GM23248 (cell line): Measurements from ENCODE around the gene BCKDK. TPM values are rescaled to one million over a fixed set of nuclear protein-coding genes. Genes with fewer than 3 reads are reported as not detected.

ENCODE experiments used
- DNase-seq: peaks from one replicate; pipeline ENCODE4 v3.0.0-alpha.2; 2015
- H2AFZ ChIP-seq: fragments of 200-600 bp; sonication (generic); 2 replicates; pipeline ENCODE4 v1.6.1; 2016; ENCODE audit warnings: antibody characterized with exemption
- H3F3A ChIP-seq: fragments of 200-600 bp; sonication (generic); 2 replicates; pipeline ENCODE4 v1.6.1; 2016; ENCODE audit warnings: mild to moderate bottlenecking, antibody characterized with exemption, mixed run types; ENCODE audit not compliant: insufficient read depth
- H3K27ac ChIP-seq: fragments of 200-600 bp; sonication (generic); 2 replicates; pipeline ENCODE4 v1.5.1; 2016; ENCODE audit warnings: mild to moderate bottlenecking
- H3K27me3 ChIP-seq: fragments of 200-600 bp; sonication (generic); replicated peaks from 2 replicates; pipeline ENCODE4 v1.6.1; 2016; ENCODE audit warnings: mild to moderate bottlenecking; ENCODE audit not compliant: insufficient read depth
- H3K36me3 ChIP-seq: fragments of 200-600 bp; sonication (generic); 2 replicates; pipeline ENCODE4 v1.6.1; 2016; ENCODE audit warnings: low read depth, mild to moderate bottlenecking
- H3K4me1 ChIP-seq: fragments of 200-600 bp; sonication (generic); 2 replicates; pipeline ENCODE4 v1.6.1; 2016; ENCODE audit warnings: mild to moderate bottlenecking; ENCODE audit not compliant: insufficient read depth
- H3K4me2 ChIP-seq: fragments of 200-600 bp; sonication (generic); one replicate; pipeline ENCODE4 v1.6.1; 2016; ENCODE audit warnings: mild to moderate bottlenecking; ENCODE audit not compliant: unreplicated experiment
- H3K4me3 ChIP-seq: fragments of 200-600 bp; sonication (generic); 2 replicates; pipeline ENCODE4 v1.5.1; 2016; ENCODE audit warnings: mild to moderate bottlenecking
- H3K79me2 ChIP-seq: fragments of 200-600 bp; sonication (generic); 2 replicates; pipeline ENCODE4 v1.6.1; 2016; ENCODE audit warnings: mild to moderate bottlenecking; ENCODE audit not compliant: insufficient read depth
- H3K9ac ChIP-seq: fragments of 200-600 bp; sonication (generic); 2 replicates; pipeline ENCODE4 v1.6.1; 2016; ENCODE audit warnings: mild to moderate bottlenecking
- H3K9me2 ChIP-seq: fragments of 200-600 bp; sonication (generic); 2 replicates; pipeline ENCODE4 v1.6.1; 2016; ENCODE audit warnings: mixed run types, mild to moderate bottlenecking, moderate library complexity; ENCODE audit not compliant: insufficient read depth
- H3K9me3 ChIP-seq: fragments of 200-600 bp; sonication (generic); one replicate; pipeline ENCODE4 v1.6.1; 2017; ENCODE audit warnings: low read depth
- H4K20me1 ChIP-seq: fragments of 200-600 bp; sonication (generic); 2 replicates; pipeline ENCODE4 v1.6.0; 2016; ENCODE audit not compliant: insufficient read depth
- EZH2 ChIP-seq: fragments of 200-600 bp; sonication (generic); IDR thresholded peaks from 2 replicates; pipeline ENCODE4 v1.6.1; 2018; ENCODE audit warnings: antibody characterized with exemption, mild to moderate bottlenecking; ENCODE audit not compliant: insufficient read depth, poor library complexity, severe bottlenecking
- EZH2phosphoT487 ChIP-seq: fragments of 200-600 bp; sonication (generic); IDR thresholded peaks from 2 replicates; pipeline ENCODE4 v1.6.1; 2018; ENCODE audit warnings: antibody characterized with exemption, moderate library complexity, mild to moderate bottlenecking, low read depth; ENCODE audit not compliant: insufficient read depth
- WGBS, 2 experiments: methylation state at CpG; one replicate each; pipeline ENCODE4 v1.1.6; 2015 to 2017; ENCODE audit warnings: low lambda C conversion rate in 2 of 2, low coverage in 1 of 2; ENCODE audit errors: missing lambda C conversion rate in 2 of 2; 5-methylcytosine and 5-hydroxymethylcytosine counted together
- in situ Hi-C: fragments of 300-500 bp; cut with MboI; formaldehyde crosslinking; loops from 2 replicates; pipeline ENCODE4 v1.15.0; 2020
- polyA plus RNA-seq: library from polyadenylated mRNA; unstranded; fragments of >200 nt; fragmentation: Nextera tagmentation; extraction: Ambion mirVana; gene quantifications from 2 replicates; pipeline ENCODE4 v1.2.1, GENCODE V29; 2016
- total RNA-seq: library from RNA; depleted of rRNA; stranded (reverse); fragments of >200 nt; shearing (Covaris generic); gene quantifications from 2 replicates; pipeline ENCODE4 v1.2.3, GENCODE V29; 2014

The BCKDK gene
- total and polyA plus RNA-seq, 2 experiments from 2014 or later, result 71.4 to 108 TPM

GRCh38 chr16:31082368-31083045 lies 25.7 kb upstream of the BCKDK start:
- 78 to 79% methylated on average over 10 to 14 of the region's 14 CpGs for WGBS, 2 experiments
- H3K79me2 ChIP-seq, result peaks cover 54% of the 10 kb centered on the region
- in situ Hi-C loops, result no loop called here

GRCh38 chr16:31083081-31083480 lies 25.1 kb upstream of the BCKDK start:
- H2AFZ ChIP-seq, result no peak overlapping the region
- H3K4me2 ChIP-seq, result no peak overlapping the region
- WGBS, 2 experiments, result 64 to 69% methylated on average over 9 of the region's 9 CpGs
- in situ Hi-C loops, result no loop called here
- H3F3A ChIP-seq, result no peaks in the 10 kb centered on the region
- H3K9ac ChIP-seq, result no peak overlapping the region
- H3K27me3 ChIP-seq, result no peaks in the 10 kb centered on the region
- no peak overlapping the region for H3K27ac ChIP-seq
- H3K4me1 ChIP-seq, result no peaks in the 10 kb centered on the region
- H3K79me2 ChIP-seq, result peaks cover 54% of the 10 kb centered on the region
- TF ChIP-seq EZH2 (no peak), EZH2phosphoT487 (no peak)
- no peak overlapping the region for H3K4me3 ChIP-seq
- H4K20me1 ChIP-seq, result no peaks in the 10 kb centered on the region
- no peaks in the 10 kb centered on the region for H3K9me3 ChIP-seq
- H3K9me2 ChIP-seq, result no peaks in the 10 kb centered on the region
- DNase-seq, result no peak
- no peaks in the 10 kb centered on the region for H3K36me3 ChIP-seq

More at GRCh38 chr16:31082368-31083045, 25.7 kb upstream of the BCKDK start:
- Histone ChIP-seq H3K9ac (no peak overlapping the region), H3K9me2 (no peaks in the 10 kb centered on the region), H3K4me2 (no peak overlapping the region), H3K4me1 (no peaks in the 10 kb centered on the region), H3K9me3 (no peaks in the 10 kb centered on the region), H4K20me1 (no peaks in the 10 kb centered on the region), H3K4me3 (no peak overlapping the region), H3K27ac (no peak overlapping the region), H2AFZ (no peak overlapping the region), H3F3A (no peaks in the 10 kb centered on the region), H3K27me3 (no peaks in the 10 kb centered on the region), H3K36me3 (no peaks in the 10 kb centered on the region; the same call in 1 of the 2 replicates)
- DNase-seq, result no peak
- TF ChIP-seq EZH2, result no peak
- TF ChIP-seq EZH2phosphoT487, result no peak

- in situ Hi-C loops, result no loop called here
- WGBS, 2 experiments, result 59 to 61% methylated on average over 5 of the region's 5 CpGs
- H3K4me3 ChIP-seq, result no peak overlapping the region
- no peaks in the 10 kb centered on the region for H3K9me3 ChIP-seq
- no peaks in the 10 kb centered on the region for H3K36me3 ChIP-seq
- DNase-seq, result no peak
- H3K27me3 ChIP-seq, result no peaks in the 10 kb centered on the region
- no peak overlapping the region for H3K27ac ChIP-seq
- H3K4me1 ChIP-seq, result no peaks in the 10 kb centered on the region
- H2AFZ ChIP-seq, result no peak overlapping the region
- no peaks in the 10 kb centered on the region for H4K20me1 ChIP-seq
- TF ChIP-seq EZH2, result no peak
- no peak for TF ChIP-seq EZH2phosphoT487
- H3K4me2 ChIP-seq, result no peak overlapping the region
- H3K9me2 ChIP-seq, result no peaks in the 10 kb centered on the region
- peaks cover 54% of the 10 kb centered on the region for H3K79me2 ChIP-seq
- H3F3A ChIP-seq, result no peaks in the 10 kb centered on the region
- H3K9ac ChIP-seq, result no peak overlapping the region
Measured at GRCh38 chr16:31083556-31083955, 24.6 kb upstream of the BCKDK start.

GRCh38 chr16:31083981-31084380 lies 24.2 kb upstream of the BCKDK start:
- Histone ChIP-seq H3F3A (no peaks in the 10 kb centered on the region), H4K20me1 (no peaks in the 10 kb centered on the region), H3K4me2 (no peak overlapping the region), H3K4me1 (no peaks in the 10 kb centered on the region), H3K9me3 (no peaks in the 10 kb centered on the region), H2AFZ (no peak overlapping the region), H3K27me3 (no peaks in the 10 kb centered on the region), H3K9ac (no peak overlapping the region), H3K36me3 (no peaks in the 10 kb centered on the region), H3K9me2 (no peaks in the 10 kb centered on the region), H3K27ac (no peak overlapping the region), H3K4me3 (no peak overlapping the region), H3K79me2 (peaks cover 54% of the 10 kb centered on the region)
- 85 to 88% methylated on average over 13 of the region's 13 CpGs for WGBS, 2 experiments
- no peak for DNase-seq
- no peak for TF ChIP-seq EZH2
- TF ChIP-seq EZH2phosphoT487, result no peak
- in situ Hi-C loops, result no loop called here
